Activated CD4-positive, alpha-beta T cell treated with anti-CD3 and anti-CD28 coated beads for 4 hours (primary cell): ENCODE data around the gene TMSB4X.
"Not testable (repeated sequence)": the region's sequence is repeated elsewhere in the genome, so short reads cannot be mapped to it uniquely, and the experiment has no call there.

Experiments
- DNase-seq, 2 donors: peaks; one replicate each; pipeline ENCODE4 v3.0.0-alpha.2; 2020

The TMSB4X gene

GRCh38 chrX:12997906-12998687 is 23.2 kb downstream of the TMSB4X start:
- no peak for DNase-seq

GRCh38 chrX:12999422-12999821 is 24.5 kb downstream of the TMSB4X start:
- peak; percentile 50 to 51 for DNase-seq

- DNase-seq: peak in 1 of 2 donors; percentile 38
Measured at GRCh38 chrX:13000301-13000811, 25.4 kb downstream of the TMSB4X start.

GRCh38 chrX:13001097-13001496 is 26.2 kb downstream of the TMSB4X start:
- DNase-seq: no peak

- DNase-seq: peak in 1 of 2 donors; percentile 24
Measured at GRCh38 chrX:13001961-13002671, 27.2 kb downstream of the TMSB4X start.

GRCh38 chrX:13005661-13006473 is 31.0 kb downstream of the TMSB4X start:
- peak in 1 of 2 donors; percentile 18 for DNase-seq

- no peak for DNase-seq
Measured at GRCh38 chrX:13007519-13008188, 32.7 kb downstream of the TMSB4X start.

- DNase-seq: no peak
Measured at GRCh38 chrX:13008189-13008533, 33.3 kb downstream of the TMSB4X start.

GRCh38 chrX:13008851-13009250 is 33.9 kb downstream of the TMSB4X start:
- no peak for DNase-seq

- no peak for DNase-seq
Measured at GRCh38 chrX:13009273-13009672, 34.4 kb downstream of the TMSB4X start.

- no peak for DNase-seq
Measured at GRCh38 chrX:13009844-13010243, 34.9 kb downstream of the TMSB4X start.

- DNase-seq: no peak
Measured at GRCh38 chrX:13010546-13010945, 35.6 kb downstream of the TMSB4X start.

- DNase-seq: no peak
Measured at GRCh38 chrX:13013363-13014110, 38.6 kb downstream of the TMSB4X start.

- no peak for DNase-seq
Measured at GRCh38 chrX:13014111-13015096, 39.5 kb downstream of the TMSB4X start.

- no peak for DNase-seq
Measured at GRCh38 chrX:13015536-13016236, 40.8 kb downstream of the TMSB4X start.

GRCh38 chrX:13016731-13017130 is 41.8 kb downstream of the TMSB4X start:
- not testable (repeated sequence) for DNase-seq

GRCh38 chrX:13022926-13023325 is 48.0 kb downstream of the TMSB4X start:
- no peak for DNase-seq

GRCh38 chrX:13023567-13023966 is 48.7 kb downstream of the TMSB4X start:
- DNase-seq: no peak

GRCh38 chrX:13023979-13024378 is 49.1 kb downstream of the TMSB4X start:
- no peak for DNase-seq

- DNase-seq: no peak
Measured at GRCh38 chrX:13024986-13025385, 50.1 kb downstream of the TMSB4X start.
